Head of caudate nucleus (tissue), 42 donors: ENCODE results near the gene BRD4.
A peak's percentile ranks its signal among the peaks of the same experiment; 100 is the strongest.
"Not testable (repeated sequence)": the region's sequence is repeated elsewhere in the genome, so short reads cannot be mapped to it uniquely, and the experiment has no call there.

Experiments used
- DNase-seq, 42 donors: peaks; one replicate each; pipeline versions ENCODE4 v3.0.0 to v3.0.0-alpha.2; 2020 to 2021; ENCODE audit warnings: mixed read lengths in 7 of 42
- intact Hi-C: fragments of 100-400 bp; cut with DNase I; formaldehyde crosslinking; loops from one replicate; pipeline ENCODE4 v1.15.0; 2022

Gene BRD4

DNA sequence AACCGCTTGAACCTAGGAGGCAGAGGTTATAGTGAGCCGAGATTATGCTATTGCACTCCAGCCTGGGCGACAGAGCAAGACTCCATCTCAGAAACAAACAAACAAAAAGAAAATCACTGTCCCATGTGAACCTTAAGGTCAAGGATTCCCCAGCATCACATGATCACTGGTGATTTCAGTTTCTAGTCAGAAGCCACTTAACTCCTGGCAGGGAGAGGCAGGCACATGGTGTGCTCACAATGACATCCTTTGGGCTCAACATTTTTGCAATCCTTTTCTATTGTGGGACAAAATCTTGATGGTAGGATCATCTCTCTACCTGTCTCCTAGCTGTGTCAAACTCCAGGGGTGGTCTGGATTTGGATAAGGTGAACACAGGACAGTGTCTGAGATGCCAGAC, 35.1 kb upstream of the BRD4 start:
- no peak for DNase-seq
- intact Hi-C loops, result no loop called here

DNA sequence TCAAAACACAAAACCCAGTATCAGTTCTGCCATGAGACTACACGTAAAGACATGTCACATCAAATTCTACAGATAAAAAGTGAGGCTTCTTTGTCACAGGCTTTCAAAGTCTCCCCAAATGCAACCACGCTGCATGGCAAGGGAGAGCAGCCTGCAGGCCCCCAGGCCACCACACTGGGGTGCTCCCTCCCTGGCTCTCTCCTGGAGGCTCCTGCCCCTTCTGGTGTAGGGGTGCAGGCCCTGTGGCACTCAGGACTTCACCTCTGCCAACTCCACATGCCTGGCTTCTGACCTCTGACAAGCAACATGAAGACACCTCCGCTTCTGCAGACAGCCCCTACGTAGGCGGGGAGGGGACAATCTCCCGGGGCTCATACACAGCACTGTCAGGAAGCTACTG, 32.9 kb upstream of the BRD4 start:
- DNase-seq, result no peak
- intact Hi-C loops, result no loop called here

DNA sequence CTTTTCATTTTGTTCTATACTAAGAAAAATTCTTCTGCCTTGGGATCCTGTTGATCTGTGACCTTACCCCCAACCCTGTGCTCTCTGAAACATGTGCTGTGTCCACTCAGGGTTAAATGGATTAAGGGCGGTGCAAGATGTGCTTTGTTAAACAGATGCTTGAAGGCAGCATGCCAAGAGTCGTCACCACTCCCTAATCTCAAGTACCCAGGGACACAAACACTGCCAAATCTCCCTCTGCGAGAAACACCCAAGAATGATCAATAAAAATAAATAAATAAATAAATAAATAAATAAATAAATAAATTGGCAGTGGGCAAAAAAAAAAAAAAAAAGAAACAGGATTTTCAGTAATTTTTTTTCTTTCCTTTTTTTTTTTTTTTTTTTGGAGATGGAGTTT, 31.5 kb upstream of the BRD4 start:
- DNase-seq, intact Hi-C loops: not testable (repeated sequence)

- DNase-seq, intact Hi-C loops: not testable (repeated sequence)
Observed at GRCh38 chr19:15363048-15363447, 30.7 kb upstream of the BRD4 start.

DNA sequence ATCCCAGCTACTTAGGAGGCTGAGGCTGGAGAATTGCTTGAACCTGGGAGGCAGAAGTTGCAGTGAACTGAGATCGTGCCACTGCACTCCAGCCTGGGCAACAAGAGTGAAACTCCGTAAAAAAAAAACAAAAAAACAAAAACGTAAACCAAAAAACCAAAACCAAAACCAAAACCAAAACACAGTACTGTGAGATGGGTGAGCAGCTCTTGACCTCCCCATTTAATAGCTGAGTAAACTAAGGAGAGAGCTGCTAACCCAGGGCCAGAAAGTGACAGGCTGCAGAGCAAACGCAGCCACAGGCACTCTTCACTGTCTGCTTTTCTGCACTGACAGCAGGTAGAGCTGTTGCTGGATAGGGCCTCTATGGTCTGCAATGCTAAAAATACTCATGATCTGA, 27.7 kb upstream of the BRD4 start:
- DNase-seq, intact Hi-C loops: not testable (repeated sequence)

DNA sequence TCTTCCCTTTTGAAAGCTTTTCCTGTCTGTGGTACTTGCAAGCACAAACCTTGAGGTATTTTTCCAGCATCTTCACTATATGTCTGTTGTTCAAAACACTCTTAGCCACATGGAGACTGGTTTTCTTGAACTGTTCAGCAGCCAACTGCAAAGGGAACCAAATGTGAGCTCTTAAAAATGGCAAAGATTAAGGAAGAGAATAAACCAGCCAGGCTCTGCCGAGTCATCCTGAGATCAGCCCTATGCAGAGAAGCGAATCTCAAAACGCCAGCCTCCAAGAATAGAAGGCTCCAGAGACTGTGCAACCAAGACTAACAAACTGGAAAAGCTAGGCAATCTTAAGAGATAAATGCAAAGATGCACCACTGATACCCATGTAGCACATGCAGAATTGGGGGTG, 26.6 kb upstream of the BRD4 start:
- peak in 15 of 42 donors; percentile 25 to 69 (median 47) for DNase-seq
- intact Hi-C loops, result no loop called here

GRCh38 chr19:15357906-15358305, 25.6 kb upstream of the BRD4 start:
- intact Hi-C loops, result no loop called here
- no peak for DNase-seq

- intact Hi-C loops, result no loop called here
Observed at GRCh38 chr19:15354566-15355296, 22.4 kb upstream of the BRD4 start.

GRCh38 chr19:15353908-15354307, 21.6 kb upstream of the BRD4 start:
- intact Hi-C loops, result no loop called here

More at GRCh38 chr19:15354566-15355296, 22.4 kb upstream of the BRD4 start:
- no peak for DNase-seq

GRCh38 chr19:15352535-15352934, 20.2 kb upstream of the BRD4 start:
- intact Hi-C loops, DNase-seq: not testable (repeated sequence)

More at GRCh38 chr19:15353908-15354307, 21.6 kb upstream of the BRD4 start:
- no peak for DNase-seq

GRCh38 chr19:15341328-15341727, 9.0 kb upstream of the BRD4 start:
- intact Hi-C loops, DNase-seq: not testable (repeated sequence)

- DNase-seq, result no peak
- intact Hi-C loops, result no loop called here
Observed at GRCh38 chr19:15340086-15340485, 7.7 kb upstream of the BRD4 start.

- intact Hi-C loops, result no loop called here
- DNase-seq, result no peak
Observed at GRCh38 chr19:15337202-15337601, 4.9 kb upstream of the BRD4 start.

GRCh38 chr19:15335992-15336391, 3.7 kb upstream of the BRD4 start:
- intact Hi-C loops, DNase-seq: not testable (repeated sequence)

DNA sequence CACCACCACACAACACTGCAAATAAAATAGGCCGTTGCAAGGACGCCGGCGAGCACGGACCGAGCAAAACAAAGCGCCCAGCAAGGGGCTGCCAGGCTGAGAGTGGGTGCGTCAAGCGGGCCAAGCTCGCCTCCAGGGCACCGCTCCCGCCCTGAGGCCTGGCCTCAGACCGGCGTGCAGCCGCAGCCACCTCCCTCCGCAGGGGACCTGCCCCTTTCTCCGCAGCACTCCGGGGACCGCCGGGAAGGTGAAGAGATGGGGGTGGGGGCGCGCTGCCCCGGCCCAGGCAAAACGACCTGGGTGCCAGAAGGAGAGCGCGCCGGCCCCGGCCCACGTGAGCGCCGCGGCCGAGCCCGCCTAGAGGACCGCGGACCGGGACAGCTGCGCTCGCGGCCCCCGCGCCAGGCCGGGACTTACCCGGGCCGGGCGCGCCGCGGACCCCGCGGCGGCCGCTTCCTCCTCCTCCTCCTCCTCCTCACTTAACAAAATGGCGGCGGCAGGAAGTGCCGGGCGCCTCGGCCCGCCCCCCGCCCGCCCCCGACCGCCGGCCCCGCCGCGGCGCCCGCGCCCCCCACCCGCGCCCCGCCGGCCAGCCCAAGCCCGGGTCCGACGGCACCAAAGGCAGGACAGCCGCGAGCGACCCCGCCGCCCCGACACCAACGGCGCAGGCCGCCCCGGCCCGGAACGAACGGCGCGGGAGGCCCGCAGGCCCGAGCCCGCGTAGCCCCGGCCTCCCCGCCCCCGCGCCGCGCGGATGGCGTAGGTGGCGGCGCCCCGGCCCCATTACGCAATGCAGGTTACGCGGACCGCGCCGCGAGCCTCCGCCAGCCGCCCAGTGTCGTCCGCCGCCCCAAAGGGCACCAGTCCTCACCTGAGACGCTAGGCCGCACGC, 674 bp downstream of the BRD4 start:
- intact Hi-C loops, result loop anchor here (5.0 kb wide), 1 partner anchor 69 kb away; no protein-coding TSS in a partner anchor
- peak in 37 of 42 donors; percentile 5 to 79 (median 45) for DNase-seq

- no peak for DNase-seq
- intact Hi-C loops, result loop anchor here (5.0 kb wide), 1 partner anchor 69 kb away; no protein-coding TSS in a partner anchor
Observed at GRCh38 chr19:15330801-15331418, 1.4 kb downstream of the BRD4 start.

DNA sequence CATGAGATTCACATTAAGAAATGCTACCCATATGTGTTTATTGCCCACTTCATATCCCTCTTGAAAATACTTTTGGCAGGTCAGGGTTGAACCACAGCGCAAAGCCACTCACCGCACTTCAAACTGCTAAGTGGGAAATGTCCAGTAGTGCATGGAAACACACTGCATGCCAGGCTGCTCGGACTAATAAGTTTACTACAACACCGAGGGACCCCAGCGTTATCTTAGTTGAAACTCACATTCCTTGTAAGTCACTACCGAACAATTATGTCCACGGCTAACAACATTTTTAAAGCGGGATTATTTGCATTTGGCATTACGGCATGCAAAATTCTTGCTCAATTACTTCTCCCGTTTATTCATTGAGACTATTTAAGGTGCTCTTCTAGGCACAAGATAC, 4.0 kb downstream of the BRD4 start:
- no peak for DNase-seq
- intact Hi-C loops, result no loop called here

GRCh38 chr19:15324791-15325519, 7.4 kb downstream of the BRD4 start:
- intact Hi-C loops, result no loop called here
- no peak for DNase-seq
